IMR-90 (cell line): ENCODE results near the gene CLEC19A. TPM values are rescaled to one million over a fixed set of nuclear protein-coding genes. Genes with fewer than 3 reads are reported as not detected.

Source experiments
- ATAC-seq: fragments of 200-7000 bp; cut with Tn5 transposase; 2 replicates; pipeline ENCODE4 v1.9.1; 2020; ENCODE audit warnings: low read depth, mild to moderate bottlenecking, moderate library complexity
- BruUV-seq: library from RNA; stranded (reverse); fragments of 400-500 nt; replicated peaks from 2 replicates; lab custom pipeline; 2021; lab: Mats Ljungman, UMichigan
- CTCF ChIA-PET: fragments of 300-600 bp; formaldehyde crosslinking; extraction: SDS; loops from one replicate; lab custom pipeline; 2021; ENCODE audit warnings: antibody characterized with exemption; lab: Yijun Ruan, JAX
- POLR2A ChIA-PET: fragments of 300-600 bp; sonication (Branson Sonifier 250); formaldehyde crosslinking; loops from one replicate; lab custom pipeline; 2022; ENCODE audit warnings: antibody characterized with exemption; ENCODE audit not compliant: unreplicated experiment; lab: Charles Lee
- DNase-seq: peaks from one replicate; pipeline ENCODE4 v3.0.0; 2013
- H2AFZ ChIP-seq: replicated peaks from 2 replicates; pipeline ENCODE3; 2013; ENCODE audit warnings: low read length, mild to moderate bottlenecking; ENCODE audit not compliant: poor library complexity
- H2AK5ac ChIP-seq: 2 replicates; pipeline ENCODE4 v1.6.1; 2013; ENCODE audit warnings: low read depth, low read length, inconsistent platforms
- H2AK9ac ChIP-seq: replicated peaks from 2 replicates; pipeline ENCODE3; 2013; ENCODE audit warnings: mild to moderate bottlenecking, low read depth, low read length, moderate library complexity; ENCODE audit not compliant: poor library complexity
- H2BK120ac ChIP-seq: 2 replicates; pipeline ENCODE4 v1.6.1; 2013; ENCODE audit warnings: low read depth, low read length, inconsistent platforms
- H2BK15ac ChIP-seq: 3 replicates; pipeline ENCODE4 v1.6.1; 2013; ENCODE audit warnings: low read depth, low read length, inconsistent platforms
- H2BK20ac ChIP-seq: 2 replicates; pipeline ENCODE4 v1.6.1; 2013; ENCODE audit warnings: low read depth, mild to moderate bottlenecking, inconsistent platforms, low read length, moderate library complexity
- H2BK5ac ChIP-seq: 2 replicates; pipeline ENCODE4 v1.6.1; 2013; ENCODE audit warnings: mild to moderate bottlenecking, low read depth, low read length, inconsistent platforms; ENCODE audit not compliant: poor library complexity, severe bottlenecking
- H3K14ac ChIP-seq: replicated peaks from 2 replicates; pipeline ENCODE4 v1.6.1; 2013; ENCODE audit warnings: low read depth, low read length, inconsistent platforms
- H3K18ac ChIP-seq: 2 replicates; pipeline ENCODE4 v1.6.1; 2013; ENCODE audit warnings: low read depth, low read length, control low read depth
- H3K23ac ChIP-seq: 2 replicates; pipeline ENCODE4 v1.6.1; 2013; ENCODE audit warnings: low read depth, low read length, inconsistent platforms
- H3K27ac ChIP-seq: 2 replicates; pipeline ENCODE4 v1.5.1; 2013; ENCODE audit warnings: mild to moderate bottlenecking, control low read depth, low read length; ENCODE audit not compliant: insufficient read depth
- H3K27me3 ChIP-seq: 2 replicates; pipeline ENCODE4 v1.6.1; 2013; ENCODE audit warnings: low read length; ENCODE audit not compliant: control insufficient read depth, insufficient read depth
- H3K36me3 ChIP-seq: 2 replicates; pipeline ENCODE4 v1.6.1; 2013; ENCODE audit warnings: low read length, mixed read lengths; ENCODE audit not compliant: control insufficient read depth, insufficient read depth
- H3K4ac ChIP-seq: 2 replicates; pipeline ENCODE4 v1.6.1; 2013; ENCODE audit warnings: low read depth, low read length, inconsistent platforms
- H3K4me1 ChIP-seq: 2 replicates; pipeline ENCODE4 v1.6.1; 2013; ENCODE audit warnings: low read length, mixed read lengths; ENCODE audit not compliant: control insufficient read depth, insufficient read depth
- H3K4me2 ChIP-seq: 2 replicates; pipeline ENCODE4 v1.6.1; 2013; ENCODE audit warnings: low read depth, mild to moderate bottlenecking, control low read depth, low read length, moderate library complexity
- H3K4me3 ChIP-seq: 2 replicates; pipeline ENCODE4 v1.5.1; 2013; ENCODE audit warnings: low read depth, mild to moderate bottlenecking, control low read depth, low read length, moderate library complexity; ENCODE audit not compliant: insufficient read depth
- H3K56ac ChIP-seq: 2 replicates; pipeline ENCODE4 v1.6.1; 2013; ENCODE audit warnings: low read length, inconsistent platforms; ENCODE audit not compliant: insufficient read depth; ENCODE audit errors: extremely low read depth
- H3K79me1 ChIP-seq, 2 experiments: 2 replicates each; pipeline ENCODE4 v1.6.1; 2013; ENCODE audit warnings: low read length in 2 of 2, inconsistent platforms in 1 of 2, low read depth in 1 of 2
- H3K9ac ChIP-seq: 2 replicates; pipeline ENCODE4 v1.6.1; 2013; ENCODE audit warnings: low read depth, low read length, control low read depth
- H3K9me1 ChIP-seq: 2 replicates; pipeline ENCODE4 v1.6.1; 2013; ENCODE audit warnings: low read length, inconsistent platforms; ENCODE audit not compliant: insufficient read depth
- H3K9me3 ChIP-seq: 2 replicates; pipeline ENCODE4 v1.6.1; 2013; ENCODE audit warnings: low read length; ENCODE audit not compliant: control insufficient read depth, insufficient read depth
- H4K20me1 ChIP-seq: 2 replicates; pipeline ENCODE4 v1.6.1; 2013; ENCODE audit warnings: low read length, inconsistent platforms; ENCODE audit not compliant: insufficient read depth
- H4K5ac ChIP-seq: 2 replicates; pipeline ENCODE4 v1.6.1; 2013; ENCODE audit warnings: mild to moderate bottlenecking, low read depth, low read length, control low read depth
- H4K8ac ChIP-seq, 2 experiments: 2 replicates each; pipeline ENCODE4 v1.6.1; 2013; ENCODE audit warnings: low read depth in 2 of 2, low read length in 2 of 2, control low read depth in 1 of 2, inconsistent platforms in 1 of 2
- H4K91ac ChIP-seq: 2 replicates; pipeline ENCODE4 v1.6.1; 2013; ENCODE audit warnings: low read depth, low read length, inconsistent platforms; ENCODE audit not compliant: insufficient read depth
- BHLHE40 ChIP-seq: fragments of 150-350 bp; IDR thresholded peaks from 2 replicates; pipeline ENCODE4 v1.6.1; 2016; ENCODE audit warnings: mild to moderate bottlenecking, low read depth, low read length
- CEBPB ChIP-seq: IDR thresholded peaks from 2 replicates; pipeline ENCODE4 v1.6.1; 2012; ENCODE audit warnings: low read depth, low read length, improper control_type of control experiment
- CHD1 ChIP-seq: IDR thresholded peaks from 2 replicates; pipeline ENCODE4 v1.6.1; 2012; ENCODE audit warnings: low read depth, low read length, improper control_type of control experiment
- FOS ChIP-seq: fragments of 150-350 bp; IDR thresholded peaks from 2 replicates; pipeline ENCODE4 v1.6.1; 2016; ENCODE audit warnings: low read depth, low read length
- MAFK ChIP-seq: IDR thresholded peaks from 2 replicates; pipeline ENCODE4 v1.6.1; 2012; ENCODE audit warnings: low read depth, low read length, improper control_type of control experiment
- MAZ ChIP-seq: IDR thresholded peaks from 2 replicates; pipeline ENCODE4 v1.6.1; 2012; ENCODE audit warnings: low read depth, mild to moderate bottlenecking, low read length, improper control_type of control experiment, moderate library complexity, borderline replicate concordance
- MXI1 ChIP-seq: IDR thresholded peaks from 2 replicates; pipeline ENCODE4 v1.6.1; 2012; ENCODE audit warnings: low read depth, mild to moderate bottlenecking, low read length, moderate library complexity, borderline replicate concordance
- NFE2L2 ChIP-seq: fragments of 150-350 bp; IDR thresholded peaks from 2 replicates; pipeline ENCODE4 v1.6.1; 2016; ENCODE audit warnings: low read depth, mild to moderate bottlenecking, low read length
- POLR2A ChIP-seq: IDR thresholded peaks from 2 replicates; pipeline ENCODE4 v1.6.1; 2012; ENCODE audit warnings: mild to moderate bottlenecking, low read depth, low read length
- RAD21 ChIP-seq: IDR thresholded peaks from 2 replicates; pipeline ENCODE4 v1.6.1; 2012; ENCODE audit warnings: low read length, improper control_type of control experiment
- RCOR1 ChIP-seq: IDR thresholded peaks from 2 replicates; pipeline ENCODE4 v1.6.1; 2012; ENCODE audit warnings: mild to moderate bottlenecking, low read length, improper control_type of control experiment; ENCODE audit not compliant: insufficient replicate concordance
- RFX5 ChIP-seq: IDR thresholded peaks from 2 replicates; pipeline ENCODE4 v1.8.0; 2012; ENCODE audit warnings: low read depth, mild to moderate bottlenecking, low read length, moderate library complexity
- SMC3 ChIP-seq: fragments of 150-350 bp; IDR thresholded peaks from 2 replicates; pipeline ENCODE4 v1.6.1; 2016; ENCODE audit warnings: low read depth, mild to moderate bottlenecking, antibody characterized with exemption, low read length, moderate library complexity
- WGBS, 2 experiments: methylation state at CpG; one replicate each; pipeline versions ENCODE4 v1.1.5 to v1.1.7; 2013; ENCODE audit warnings: missing lambda C conversion rate in 2 of 2; ENCODE audit not compliant: insufficient read length in 1 of 2; ENCODE audit errors: extremely low coverage in 2 of 2; 5-methylcytosine and 5-hydroxymethylcytosine counted together
- dilution Hi-C: fragments of 300-500 bp; cut with HindIII; formaldehyde crosslinking; loops from one replicate; pipeline ENCODE4 v1.14.3; 2018; ENCODE audit warnings: low sequenced_read_pairs; ENCODE audit not compliant: unreplicated experiment
- in situ Hi-C: fragments of 300-500 bp; cut with MboI; formaldehyde crosslinking; loops from 3 replicates; pipeline ENCODE4 v1.14.3; 2019; ENCODE audit warnings: low sequenced_read_pairs, inconsistent platforms, mixed read lengths
- intact Hi-C: fragments of 100-400 bp; cut with micrococcal nuclease; formaldehyde crosslinking; loops from 2 replicates; pipeline ENCODE4 v1.10.0; 2022
- polyA plus RNA-seq, 3 experiments: library from polyadenylated mRNA; depleted of rRNA; stranded (reverse); fragments of >200 nt; gene quantifications; 2 replicates each; pipeline ENCODE4 v1.2.3, GENCODE V29; 2012; ENCODE audit warnings: low replicate concordance in 1 of 3
- total RNA-seq: library from RNA; depleted of rRNA; stranded (reverse); fragments of >200 nt; gene quantifications from 2 replicates; pipeline ENCODE4 v1.2.3, GENCODE V29; 2012
- TF ChIP-seq, protein P1 (sequence below): fragments of 150-350 bp; IDR thresholded peaks from 2 replicates; pipeline ENCODE4 v1.6.1; 2016; ENCODE audit warnings: low read depth, mild to moderate bottlenecking, low read length, moderate library complexity, borderline replicate concordance
- TF ChIP-seq, protein P2 (sequence below): fragments of 150-350 bp; IDR thresholded peaks from 2 replicates; pipeline ENCODE4 v1.6.1; 2017; ENCODE audit warnings: mild to moderate bottlenecking, antibody characterized with exemption, low read length, low read depth
- TF ChIP-seq, protein P3 (sequence below): conservative IDR thresholded peaks from 2 replicates; pipeline ENCODE4 v1.5.1; 2012; ENCODE audit warnings: mild to moderate bottlenecking, low read depth, low read length, improper control_type of control experiment

CLEC19A gene
- total and polyA plus RNA-seq, 2 of the 4 experiments (the other 2 are of a cell fraction): not detected

DNA sequence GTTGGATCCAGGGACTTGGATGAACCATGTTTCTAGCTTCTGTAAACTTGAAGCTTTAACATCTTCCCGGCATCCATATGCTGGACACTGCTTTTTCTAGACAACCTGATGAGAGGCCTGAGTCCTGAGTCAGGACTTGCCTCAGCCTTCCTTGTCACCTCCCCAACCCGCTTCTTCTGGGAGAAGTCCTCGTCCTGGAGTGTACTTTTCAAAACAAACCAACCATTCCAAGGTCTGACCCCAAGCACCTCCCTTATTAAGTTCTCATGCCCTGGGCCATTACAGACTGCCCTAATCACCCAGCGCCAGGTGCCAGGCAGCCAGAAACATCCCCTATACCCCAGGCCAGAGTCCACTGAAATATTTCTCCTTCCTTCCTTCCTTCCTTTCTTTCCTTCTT lies 59.4 kb downstream of the CLEC19A start:
- POLR2A ChIA-PET: no interaction called here
- Histone ChIP-seq H4K8ac (no peak overlapping the region), H4K5ac (no peak overlapping the region), H2AFZ (no peak overlapping the region), H3K27me3 (no peaks in the 10 kb centered on the region), H3K9ac (no peak overlapping the region), H3K56ac (no peak overlapping the region), H3K14ac (no peak overlapping the region), H2BK120ac (no peak overlapping the region), H2BK15ac (no peak overlapping the region), H3K36me3 (no peaks in the 10 kb centered on the region), H3K4ac (no peak overlapping the region), H4K91ac (no peak overlapping the region), H3K27ac (no peak overlapping the region), H3K4me2 (no peak overlapping the region), H4K20me1 (no peaks in the 10 kb centered on the region), H2AK9ac (no peak overlapping the region), H3K79me1 (no peaks in the 10 kb centered on the region), H2BK5ac (no peak overlapping the region), H2AK5ac (no peak overlapping the region), H3K9me3 (no peaks in the 10 kb centered on the region), H3K18ac (no peak overlapping the region), H2BK20ac (no peak overlapping the region), H3K4me3 (no peak overlapping the region), H3K23ac (no peak overlapping the region), H3K4me1 (no peaks in the 10 kb centered on the region), H3K9me1 (no peaks in the 10 kb centered on the region)
- in situ Hi-C loops: no loop called here
- intact Hi-C loops: no loop called here
- dilution Hi-C loops: no loop called here
- no peak for ATAC-seq
- no CpG with 5 or more reads among the region's 4 CpGs for WGBS, 2 experiments
- TF ChIP-seq NFE2L2 (no peak), BHLHE40 (no peak), RFX5 (no peak), CHD1 (no peak), RCOR1 (no peak), SMC3 (no peak), POLR2A (no peak), FOS (no peak), MAZ (no peak), MAFK (no peak), RAD21 (no peak), CEBPB (no peak), MXI1 (no peak)
- TF ChIP-seq, protein P1, sequence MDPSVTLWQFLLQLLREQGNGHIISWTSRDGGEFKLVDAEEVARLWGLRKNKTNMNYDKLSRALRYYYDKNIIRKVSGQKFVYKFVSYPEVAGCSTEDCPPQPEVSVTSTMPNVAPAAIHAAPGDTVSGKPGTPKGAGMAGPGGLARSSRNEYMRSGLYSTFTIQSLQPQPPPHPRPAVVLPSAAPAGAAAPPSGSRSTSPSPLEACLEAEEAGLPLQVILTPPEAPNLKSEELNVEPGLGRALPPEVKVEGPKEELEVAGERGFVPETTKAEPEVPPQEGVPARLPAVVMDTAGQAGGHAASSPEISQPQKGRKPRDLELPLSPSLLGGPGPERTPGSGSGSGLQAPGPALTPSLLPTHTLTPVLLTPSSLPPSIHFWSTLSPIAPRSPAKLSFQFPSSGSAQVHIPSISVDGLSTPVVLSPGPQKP: no peak
- TF ChIP-seq, protein P2, sequence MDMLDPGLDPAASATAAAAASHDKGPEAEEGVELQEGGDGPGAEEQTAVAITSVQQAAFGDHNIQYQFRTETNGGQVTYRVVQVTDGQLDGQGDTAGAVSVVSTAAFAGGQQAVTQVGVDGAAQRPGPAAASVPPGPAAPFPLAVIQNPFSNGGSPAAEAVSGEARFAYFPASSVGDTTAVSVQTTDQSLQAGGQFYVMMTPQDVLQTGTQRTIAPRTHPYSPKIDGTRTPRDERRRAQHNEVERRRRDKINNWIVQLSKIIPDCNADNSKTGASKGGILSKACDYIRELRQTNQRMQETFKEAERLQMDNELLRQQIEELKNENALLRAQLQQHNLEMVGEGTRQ: no peak
- TF ChIP-seq, protein P3, sequence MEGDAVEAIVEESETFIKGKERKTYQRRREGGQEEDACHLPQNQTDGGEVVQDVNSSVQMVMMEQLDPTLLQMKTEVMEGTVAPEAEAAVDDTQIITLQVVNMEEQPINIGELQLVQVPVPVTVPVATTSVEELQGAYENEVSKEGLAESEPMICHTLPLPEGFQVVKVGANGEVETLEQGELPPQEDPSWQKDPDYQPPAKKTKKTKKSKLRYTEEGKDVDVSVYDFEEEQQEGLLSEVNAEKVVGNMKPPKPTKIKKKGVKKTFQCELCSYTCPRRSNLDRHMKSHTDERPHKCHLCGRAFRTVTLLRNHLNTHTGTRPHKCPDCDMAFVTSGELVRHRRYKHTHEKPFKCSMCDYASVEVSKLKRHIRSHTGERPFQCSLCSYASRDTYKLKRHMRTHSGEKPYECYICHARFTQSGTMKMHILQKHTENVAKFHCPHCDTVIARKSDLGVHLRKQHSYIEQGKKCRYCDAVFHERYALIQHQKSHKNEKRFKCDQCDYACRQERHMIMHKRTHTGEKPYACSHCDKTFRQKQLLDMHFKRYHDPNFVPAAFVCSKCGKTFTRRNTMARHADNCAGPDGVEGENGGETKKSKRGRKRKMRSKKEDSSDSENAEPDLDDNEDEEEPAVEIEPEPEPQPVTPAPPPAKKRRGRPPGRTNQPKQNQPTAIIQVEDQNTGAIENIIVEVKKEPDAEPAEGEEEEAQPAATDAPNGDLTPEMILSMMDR: no peak
- no TSS peak for BruUV-seq
- DNase-seq: no peak
- CTCF ChIA-PET: no interaction called here
